Measurements from ENCODE around the gene ZYX. TPM values are rescaled to one million over a fixed set of nuclear protein-coding genes. Genes with fewer than 3 reads are reported as not detected.

ZYX gene
- total and polyA plus RNA-seq, 9 of the 15 experiments (the other 6 are each of a cell fraction or from before 2014, with no cell fraction given): 1.8 to 130 (median 15.7) TPM

GRCh38 chr7:143410521-143411004 is 29.4 kb downstream of the ZYX start (continued):
- TF ChIP-seq ZHX1 (conservative IDR thresholded peaks at IDR 0.05; ENCODE audit: low read length) (no peak), KLF1 (tag; IDR thresholded peaks at IDR 0.05) (no peak), ETS2 (tag; IDR thresholded peaks at IDR 0.05; ENCODE audit: borderline replicate concordance, poor library complexity, severe bottlenecking) (no peak), SMARCE1 (IDR thresholded peaks at IDR 0.05) (no peak), NCOA1 (IDR thresholded peaks at IDR 0.05; ENCODE audit: low read depth) (no peak), FOS (IDR thresholded peaks at IDR 0.05; ENCODE audit: extremely low read depth, insufficient read length) (no peak), CUX1 (CRISPR knock-in tag; IDR thresholded peaks at IDR 0.05) (no peak), BMI1 (IDR thresholded peaks at IDR 0.05; ENCODE audit: low read length) (no peak), ZKSCAN3 (CRISPR knock-in tag; IDR thresholded peaks at IDR 0.05) (no peak), KAT7 (CRISPR knock-in tag; IDR thresholded peaks at IDR 0.05; ENCODE audit: borderline replicate concordance) (no peak), JUN (IDR thresholded peaks at IDR 0.05; ENCODE audit: borderline replicate concordance, low read depth, low read length) (no peak), JUN (CRISPR knock-in tag; IDR thresholded peaks at IDR 0.05; ENCODE audit: borderline replicate concordance) (no peak), SIX5 (IDR thresholded peaks at IDR 0.05; ENCODE audit: borderline replicate concordance in 1 of 2, insufficient read depth in 1 of 2, low read depth in 1 of 2, low read length in 2 of 2) (no peak), CREB1 (IDR thresholded peaks at IDR 0.05) (no peak), CREB1 (CRISPR knock-in tag; IDR thresholded peaks at IDR 0.05) (no peak), PTRF (tag; IDR thresholded peaks at IDR 0.05) (no peak), HNRNPUL1 (IDR thresholded peaks at IDR 0.05; ENCODE audit: low read length) (no peak), THRB (CRISPR knock-in tag; conservative IDR thresholded peaks at IDR 0.05) (no peak), ZNF764 (CRISPR knock-in tag; IDR thresholded peaks at IDR 0.05; ENCODE audit: low read depth) (no peak)

Measured in K562 (cell line).